Fibroblast of the aortic adventitia (primary cell): ENCODE measurements around the gene SCYL2. TPM values are rescaled to one million over a fixed set of nuclear protein-coding genes. Genes with fewer than 3 reads are reported as not detected.

Source experiments
- DNase-seq: peaks from one replicate; pipeline ENCODE4 v3.0.0-alpha.2; 2010; ENCODE audit warnings: low read depth
- H3K4me3 ChIP-seq: 2 replicates; pipeline ENCODE4 v1.5.1; 2011; ENCODE audit warnings: low read depth, mild to moderate bottlenecking, control low read depth, low read length, moderate library complexity
- total RNA-seq: library from RNA; depleted of rRNA; stranded (reverse); fragments of >200 nt; gene quantifications from 2 replicates; pipeline ENCODE4 v1.2.3, GENCODE V29; 2012; ENCODE audit warnings: low replicate concordance
- TF ChIP-seq, protein P1 (sequence below): IDR thresholded peaks from 2 replicates; pipeline ENCODE4 v1.5.1; 2011; ENCODE audit warnings: mild to moderate bottlenecking, low read length, control low read depth, inconsistent platforms; ENCODE audit not compliant: insufficient read depth

SCYL2 gene
- total RNA-seq, 1 donor: 49.4 TPM

DNA sequence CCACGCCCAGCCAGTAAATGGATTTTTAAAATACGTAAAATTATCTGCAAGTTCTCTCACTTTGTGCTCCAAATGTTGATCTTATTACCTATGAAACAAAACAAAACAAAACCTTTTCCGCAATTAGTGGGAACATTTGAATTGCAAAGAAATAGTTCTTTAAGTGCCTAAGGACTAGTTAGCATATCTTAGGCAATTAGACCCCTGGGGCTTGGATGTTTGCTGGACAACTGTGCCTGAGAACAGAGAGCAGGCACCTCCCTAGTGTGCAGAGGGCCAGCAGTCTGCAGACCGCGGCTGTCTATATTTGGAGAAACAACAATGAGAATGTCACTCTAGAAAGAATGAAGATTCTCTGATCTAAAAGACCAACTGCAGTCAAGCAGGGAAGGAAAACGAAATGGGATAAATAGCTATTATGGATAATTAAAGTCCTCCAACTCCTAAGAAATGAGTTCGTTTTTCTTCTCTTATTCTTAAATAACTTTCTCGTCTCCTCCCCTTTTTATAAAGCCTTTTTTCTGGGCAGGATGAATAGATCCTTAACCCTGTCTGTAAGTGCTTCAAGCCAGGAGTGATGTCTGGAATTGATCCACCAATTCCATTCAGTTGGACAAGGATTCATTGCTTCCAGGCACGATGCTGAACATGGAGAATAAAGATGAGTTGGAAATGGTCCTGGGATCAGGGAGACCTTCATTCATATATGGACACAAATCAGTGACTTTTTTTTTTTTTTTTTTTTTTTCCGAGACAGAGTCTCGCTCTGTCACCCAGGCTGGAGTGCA lies 106.1 kb downstream of the SCYL2 start:
- TF ChIP-seq, protein P1, sequence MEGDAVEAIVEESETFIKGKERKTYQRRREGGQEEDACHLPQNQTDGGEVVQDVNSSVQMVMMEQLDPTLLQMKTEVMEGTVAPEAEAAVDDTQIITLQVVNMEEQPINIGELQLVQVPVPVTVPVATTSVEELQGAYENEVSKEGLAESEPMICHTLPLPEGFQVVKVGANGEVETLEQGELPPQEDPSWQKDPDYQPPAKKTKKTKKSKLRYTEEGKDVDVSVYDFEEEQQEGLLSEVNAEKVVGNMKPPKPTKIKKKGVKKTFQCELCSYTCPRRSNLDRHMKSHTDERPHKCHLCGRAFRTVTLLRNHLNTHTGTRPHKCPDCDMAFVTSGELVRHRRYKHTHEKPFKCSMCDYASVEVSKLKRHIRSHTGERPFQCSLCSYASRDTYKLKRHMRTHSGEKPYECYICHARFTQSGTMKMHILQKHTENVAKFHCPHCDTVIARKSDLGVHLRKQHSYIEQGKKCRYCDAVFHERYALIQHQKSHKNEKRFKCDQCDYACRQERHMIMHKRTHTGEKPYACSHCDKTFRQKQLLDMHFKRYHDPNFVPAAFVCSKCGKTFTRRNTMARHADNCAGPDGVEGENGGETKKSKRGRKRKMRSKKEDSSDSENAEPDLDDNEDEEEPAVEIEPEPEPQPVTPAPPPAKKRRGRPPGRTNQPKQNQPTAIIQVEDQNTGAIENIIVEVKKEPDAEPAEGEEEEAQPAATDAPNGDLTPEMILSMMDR: no peak
- H3K4me3 ChIP-seq: no peak overlapping the region
- DNase-seq: no peak

DNA sequence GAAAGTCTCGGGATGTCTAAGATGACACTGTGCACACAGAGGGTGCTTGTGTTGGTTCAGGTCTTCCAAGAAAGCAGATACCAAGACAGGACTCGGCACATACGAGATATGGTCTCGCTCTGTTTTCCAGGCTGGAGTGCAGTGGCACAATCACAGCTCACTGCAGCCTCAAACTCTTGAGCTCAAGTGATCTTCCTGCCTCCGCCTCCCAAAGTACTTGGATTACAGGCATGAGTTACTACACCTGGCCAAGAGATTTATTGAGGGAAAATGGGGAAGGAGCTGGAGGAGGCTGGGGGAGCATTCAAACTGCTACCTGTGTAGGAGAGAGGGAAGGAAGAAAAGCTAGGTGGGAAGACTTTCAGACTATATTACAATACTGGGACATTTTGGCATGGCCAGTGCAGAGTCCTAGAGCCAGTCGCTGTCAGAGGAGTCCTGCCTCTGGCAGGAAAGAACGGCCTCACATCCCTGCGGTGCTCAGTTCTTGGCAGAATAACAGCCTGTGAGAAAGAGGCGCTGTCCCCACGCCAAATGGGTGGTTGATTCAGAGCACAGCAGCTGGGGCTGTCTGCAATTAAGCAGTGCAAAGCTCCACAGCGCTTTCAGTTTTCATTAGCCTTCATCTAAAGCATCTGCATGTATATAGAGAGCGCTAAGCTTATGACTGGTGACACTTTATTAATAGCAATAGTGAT lies 108.2 kb downstream of the SCYL2 start:
- TF ChIP-seq, protein P1: no peak
- DNase-seq: peak; percentile 68
- peak overlapping the region; percentile 22 for H3K4me3 ChIP-seq

DNA sequence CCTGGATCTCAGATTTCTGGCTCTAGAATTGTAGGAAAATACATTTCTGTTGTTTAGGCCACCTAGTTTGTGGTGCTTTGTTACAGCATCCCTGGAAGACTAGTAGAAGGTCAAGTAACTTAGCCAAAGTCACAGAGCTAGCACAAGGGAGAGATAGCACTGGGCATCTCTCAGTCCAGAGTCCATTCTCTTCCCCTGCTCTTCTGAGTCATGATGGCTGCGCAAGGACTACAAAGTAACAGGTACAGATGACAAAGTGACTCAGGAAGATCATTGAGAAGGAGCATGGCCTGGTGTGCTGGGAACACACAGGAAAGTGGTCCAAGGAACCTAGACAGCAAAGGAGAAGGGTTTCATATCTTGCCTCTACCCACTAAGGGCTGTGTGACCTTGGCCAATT lies 109.2 kb downstream of the SCYL2 start:
- TF ChIP-seq, protein P1: no peak
- no peak overlapping the region for H3K4me3 ChIP-seq
- DNase-seq: no peak

DNA sequence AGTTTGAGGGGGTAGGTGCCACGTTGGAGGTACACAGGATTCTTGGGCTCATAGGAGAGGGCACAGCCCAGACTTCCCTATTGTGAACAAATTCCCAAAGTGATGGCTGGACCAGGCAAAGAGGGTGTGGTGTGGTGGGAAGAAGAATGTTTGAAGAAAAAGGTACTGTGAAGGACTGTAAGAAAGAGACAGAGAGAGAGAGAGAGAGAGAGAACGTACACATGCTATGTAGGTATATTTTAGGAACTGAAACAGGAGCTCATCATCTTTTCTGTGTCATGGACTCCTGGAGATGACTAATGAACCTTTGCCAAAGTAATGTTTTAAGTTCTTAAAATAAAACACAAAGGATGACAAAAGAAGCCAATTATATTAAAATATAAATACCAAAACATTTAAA lies 114.4 kb downstream of the SCYL2 start:
- TF ChIP-seq, protein P1: no peak
- DNase-seq: no peak
- H3K4me3 ChIP-seq: no peak overlapping the region

DNA sequence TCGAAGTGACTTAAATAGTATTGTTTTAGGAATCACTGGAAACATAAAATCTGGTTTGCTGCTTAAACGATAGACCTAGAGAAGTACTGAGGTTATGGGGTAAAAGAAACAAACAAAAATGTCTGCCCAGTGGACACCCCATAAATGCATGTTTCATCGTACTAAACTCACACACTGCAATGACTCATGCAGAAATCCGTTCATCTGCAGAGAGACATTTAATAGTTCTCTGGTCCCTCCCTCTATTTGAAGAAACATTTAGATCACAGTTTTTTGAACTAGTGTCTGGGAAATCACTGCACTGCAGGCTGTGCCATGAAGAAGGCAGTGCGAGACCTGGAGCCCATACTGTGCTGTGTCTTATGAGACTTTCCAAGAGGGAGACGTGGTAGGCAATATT lies 115.4 kb downstream of the SCYL2 start:
- no peak for DNase-seq

DNA sequence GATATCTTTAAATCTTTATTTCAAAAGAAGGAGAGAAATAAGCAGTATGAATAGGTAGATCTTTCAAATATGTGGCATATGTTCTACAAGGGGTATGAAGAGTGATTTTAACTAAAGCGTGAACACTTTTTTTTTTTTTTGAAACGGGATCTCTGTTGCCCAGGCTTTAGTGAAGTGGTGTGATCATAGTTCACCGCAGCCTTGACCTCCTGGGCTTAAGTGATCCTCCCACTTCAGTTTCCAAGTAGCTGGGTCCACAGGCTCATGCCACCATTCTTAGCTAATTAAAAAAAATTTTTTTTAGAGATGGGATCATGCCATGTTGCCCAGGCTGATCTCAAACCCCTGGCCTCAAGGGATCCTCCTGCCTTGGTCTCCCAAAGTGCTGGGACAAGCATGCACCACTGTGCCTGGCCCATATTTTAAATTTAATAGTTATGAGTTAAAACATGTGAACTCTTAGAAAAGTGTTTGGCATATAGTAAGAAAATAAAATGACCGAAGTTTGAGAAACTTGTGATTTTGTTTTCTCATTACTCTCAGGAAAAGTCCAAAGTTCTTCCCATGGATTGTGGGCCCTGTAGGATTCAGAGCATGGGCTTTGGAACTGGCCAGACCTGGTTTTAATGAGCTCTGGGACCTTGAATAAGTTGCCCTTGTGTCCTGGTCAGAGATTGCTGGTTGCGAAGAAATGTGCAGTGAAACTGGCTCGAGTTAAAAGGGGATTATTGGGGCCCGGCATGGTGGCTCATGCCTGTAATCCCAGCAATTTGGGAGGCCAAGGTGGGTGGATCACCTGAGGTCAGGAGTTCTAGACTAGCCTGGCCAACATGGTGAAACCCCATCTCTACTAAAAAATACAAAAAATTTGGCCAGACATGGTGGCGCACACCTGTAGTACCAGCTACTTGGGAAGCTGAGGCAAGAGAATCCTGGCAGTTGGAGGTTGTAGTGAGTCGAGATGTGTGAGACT lies 116.9 kb downstream of the SCYL2 start:
- H3K4me3 ChIP-seq: no peak overlapping the region
- TF ChIP-seq, protein P1: no peak
- no peak for DNase-seq

More for the DNA sequence above, 115.4 kb downstream of the SCYL2 start:
- no peak overlapping the region for H3K4me3 ChIP-seq
- TF ChIP-seq, protein P1: no peak
